Dedifferentiated amniotic fluid mesenchymal stem cell (primary cell): ENCODE data around the gene PRMT1.

Experiments
- DNase-seq: peaks from one replicate; pipeline ENCODE4 v3.0.0-alpha.2; 2016; ENCODE audit errors: extremely low spot score

PRMT1 gene

GRCh38 chr19:49688531-49689132 is 11.6 kb downstream of the PRMT1 start:
- no peak for DNase-seq

DNA sequence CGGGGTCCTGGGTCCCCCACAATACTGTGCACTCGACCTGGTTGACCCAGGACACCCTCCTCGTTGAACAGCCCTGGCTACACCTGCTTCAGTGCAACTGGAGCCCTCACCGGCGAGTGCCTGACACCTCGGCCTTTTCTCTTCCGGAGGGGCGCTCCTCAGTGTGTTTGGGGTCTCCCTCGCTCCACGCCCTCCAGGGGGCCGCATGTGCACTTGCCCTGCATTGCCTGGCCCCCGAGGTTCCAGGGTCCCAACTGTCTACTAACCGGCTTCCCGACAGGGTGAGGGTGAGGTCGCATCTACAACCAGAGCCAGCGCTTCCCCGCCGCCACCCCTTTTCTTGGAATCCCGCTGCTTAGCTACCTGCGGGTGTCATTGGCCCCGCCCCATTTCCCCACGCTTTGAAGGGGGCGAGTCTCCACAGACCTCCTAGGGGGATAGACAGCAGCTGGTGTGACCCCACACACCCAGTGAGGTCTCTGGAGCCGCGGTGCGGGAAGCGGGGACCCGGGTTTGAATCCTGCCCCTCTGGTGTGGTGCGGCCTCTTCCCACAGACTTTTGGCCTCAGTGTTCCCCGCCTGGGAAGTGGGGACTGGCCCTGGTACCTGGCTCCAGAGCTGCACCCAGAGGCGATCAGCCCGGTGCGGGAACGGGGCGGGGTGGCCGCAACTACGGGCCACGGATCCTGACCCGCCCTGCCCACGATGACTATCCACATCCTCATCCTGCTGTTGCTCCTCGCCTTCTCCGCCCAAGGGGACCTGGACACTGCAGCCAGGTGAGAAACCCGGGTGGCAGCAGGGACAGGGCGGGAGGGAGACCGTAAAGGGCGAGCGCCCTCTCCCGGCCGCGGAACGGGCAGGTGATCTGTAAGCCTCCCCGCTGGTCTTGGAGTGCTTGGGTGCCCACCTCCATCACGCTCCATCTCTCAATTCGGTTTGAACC is 12.3 kb downstream of the PRMT1 start, which contains the start of gene ADM5:
Gene ADM5, plus strand, starts transcription at position 462 of the 946 bp plus-strand sequence. Its CDS starts 244 bp downstream, at position 706.
- DNase-seq = no peak

GRCh38 chr19:49690079-49690655 is 13.1 kb downstream of the PRMT1 start:
- DNase-seq = no peak

DNA sequence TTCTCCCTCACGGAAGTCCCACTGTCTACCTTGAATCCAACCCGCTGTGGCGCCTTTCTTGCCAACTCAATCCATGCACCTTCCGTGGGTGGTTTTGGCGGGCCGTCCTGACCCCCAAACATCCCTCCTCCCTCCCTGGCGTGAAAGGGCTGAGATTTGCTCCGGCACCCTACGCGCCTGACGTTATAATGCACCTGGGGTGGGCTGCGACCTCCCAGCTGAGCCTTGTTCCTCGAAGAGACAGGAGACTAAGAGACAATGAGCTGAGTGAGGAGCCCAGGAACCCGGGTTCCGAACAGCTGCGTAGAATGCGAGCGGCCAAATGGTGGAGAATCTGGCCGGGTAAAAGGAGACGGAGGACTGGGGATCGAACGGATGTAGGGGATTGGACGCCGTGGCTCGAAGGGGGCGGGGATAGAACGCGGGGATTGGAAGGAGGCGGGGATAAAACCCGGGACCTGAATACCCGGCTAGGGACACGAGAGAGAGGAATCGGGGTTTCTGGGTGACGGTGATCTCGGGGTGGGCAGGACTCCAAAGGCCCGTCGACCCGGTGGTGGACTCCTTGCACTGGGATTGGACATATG is 13.7 kb downstream of the PRMT1 start, which contains the start of gene CPT1C:
Gene CPT1C, plus strand, starts transcription at position 461 of the 587 bp plus-strand sequence. CDS start 1,137 bp downstream, outside the sequence.
- DNase-seq = peak; percentile 57

- DNase-seq = peak; percentile 58
Observed at GRCh38 chr19:49691243-49692146, 14.4 kb downstream of the PRMT1 start.

DNA sequence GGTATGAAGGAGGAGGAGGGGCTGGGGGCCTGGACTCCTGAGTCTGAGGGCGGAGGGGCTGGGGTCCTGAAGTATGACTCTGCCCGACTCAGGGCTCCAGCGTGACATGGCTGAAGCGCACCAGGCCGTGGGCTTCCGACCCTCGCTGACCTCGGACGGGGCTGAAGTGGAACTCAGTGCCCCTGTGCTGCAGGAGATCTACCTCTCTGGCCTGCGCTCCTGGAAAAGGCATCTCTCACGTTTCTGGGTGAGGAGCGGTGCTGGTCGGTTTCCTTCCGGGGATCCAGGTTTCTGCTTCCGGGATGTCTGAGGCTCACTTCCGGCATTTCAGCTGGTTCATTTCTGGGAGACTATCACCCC is 15.1 kb downstream of the PRMT1 start:
- no peak for DNase-seq

- no peak for DNase-seq
Observed at GRCh38 chr19:49696115-49696514, 19.0 kb downstream of the PRMT1 start.

DNA sequence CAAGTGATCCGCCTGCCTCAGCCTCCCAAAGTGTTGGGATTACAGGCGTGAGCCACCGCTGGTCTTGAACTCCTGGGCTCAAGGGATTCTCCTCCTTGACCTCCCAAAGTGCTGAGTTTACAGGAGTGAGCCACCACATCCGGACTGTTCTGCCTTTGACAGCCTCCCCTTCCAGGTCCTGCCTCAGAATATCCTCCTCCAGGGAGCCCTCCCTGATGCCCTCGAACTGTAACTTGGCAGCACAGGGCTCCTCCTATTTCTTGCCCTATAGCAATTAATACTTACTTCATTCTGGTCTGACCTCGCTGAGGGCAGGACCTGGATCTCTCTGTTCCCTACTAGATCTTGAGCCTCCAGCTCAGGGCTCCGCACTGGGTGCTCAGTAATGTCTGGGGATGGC is 19.8 kb downstream of the PRMT1 start:
- no peak for DNase-seq

DNA sequence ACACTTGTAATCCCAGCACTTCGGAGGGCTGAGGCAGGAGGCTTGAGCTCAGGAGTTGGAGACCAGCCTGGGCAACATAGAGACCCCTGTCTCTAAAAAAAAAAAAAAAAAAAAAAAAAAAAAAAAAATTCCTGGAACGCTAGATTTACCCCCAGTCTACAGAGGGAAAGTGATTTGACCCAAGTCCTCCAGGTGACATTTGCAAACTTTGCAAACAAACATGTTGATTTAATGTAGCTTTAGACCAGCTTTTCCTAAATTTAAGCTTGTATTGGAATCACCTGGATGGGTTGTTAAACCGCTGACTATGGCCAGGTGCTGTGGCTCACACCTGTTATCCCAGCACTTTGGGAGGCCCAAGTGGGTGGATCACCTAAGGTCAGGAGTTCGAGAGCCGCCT is 22.3 kb downstream of the PRMT1 start:
- no peak for DNase-seq

DNA sequence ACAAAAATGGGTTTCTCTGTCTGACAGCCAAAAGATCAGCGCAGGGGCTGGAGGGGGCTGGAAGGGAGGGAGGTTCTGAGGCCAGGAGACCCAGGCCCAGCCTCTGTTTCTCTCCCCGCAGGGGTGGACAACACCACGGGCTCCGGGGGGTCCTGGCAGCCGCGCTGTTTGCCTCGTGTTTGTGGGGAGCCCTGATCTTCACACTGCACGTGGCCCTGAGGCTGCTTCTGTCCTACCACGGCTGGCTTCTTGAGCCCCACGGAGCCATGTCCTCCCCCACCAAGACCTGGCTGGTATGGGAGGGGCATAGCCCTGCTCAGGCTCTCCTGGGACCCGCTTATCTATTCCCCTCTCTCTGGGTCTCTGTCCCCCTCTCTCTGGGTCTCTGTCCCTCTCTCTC is 23.5 kb downstream of the PRMT1 start:
- no peak for DNase-seq

- no peak for DNase-seq
Observed at GRCh38 chr19:49701271-49701786, 24.3 kb downstream of the PRMT1 start.

DNA sequence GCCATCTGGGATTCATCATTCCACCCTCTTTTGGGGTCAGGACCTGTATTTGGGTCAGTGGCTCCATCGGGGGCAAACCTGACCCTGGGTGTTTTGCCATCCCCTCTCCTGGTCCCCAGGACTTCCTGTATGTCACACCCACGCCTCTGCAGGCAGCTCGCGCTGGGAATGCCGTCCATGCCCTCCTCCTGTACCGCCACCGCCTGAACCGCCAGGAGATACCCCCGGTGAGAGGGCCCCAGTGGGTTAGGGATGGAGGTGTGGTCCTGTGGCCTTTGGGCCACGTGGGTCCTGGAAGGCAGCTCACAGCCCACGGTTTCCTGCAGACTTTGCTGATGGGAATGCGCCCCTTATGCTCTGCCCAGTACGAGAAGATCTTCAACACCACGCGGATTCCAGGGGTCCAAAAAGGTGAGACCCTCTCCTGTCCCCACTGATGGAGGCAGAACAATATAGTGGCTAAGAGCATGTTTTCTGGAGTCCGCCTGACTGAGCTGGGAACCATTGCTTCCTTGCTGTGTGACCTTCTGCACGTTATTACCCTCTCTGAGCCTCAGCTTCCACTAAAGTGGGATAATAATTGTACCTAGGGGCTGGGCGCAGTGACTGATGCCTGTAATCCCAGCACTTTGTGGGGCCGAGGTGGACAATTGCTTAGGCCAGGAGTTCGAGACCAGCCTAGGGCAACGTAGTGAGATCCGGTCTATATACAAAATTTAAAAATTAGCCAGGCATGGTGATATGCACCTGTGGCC is 28.0 kb downstream of the PRMT1 start:
- DNase-seq = no peak

DNA sequence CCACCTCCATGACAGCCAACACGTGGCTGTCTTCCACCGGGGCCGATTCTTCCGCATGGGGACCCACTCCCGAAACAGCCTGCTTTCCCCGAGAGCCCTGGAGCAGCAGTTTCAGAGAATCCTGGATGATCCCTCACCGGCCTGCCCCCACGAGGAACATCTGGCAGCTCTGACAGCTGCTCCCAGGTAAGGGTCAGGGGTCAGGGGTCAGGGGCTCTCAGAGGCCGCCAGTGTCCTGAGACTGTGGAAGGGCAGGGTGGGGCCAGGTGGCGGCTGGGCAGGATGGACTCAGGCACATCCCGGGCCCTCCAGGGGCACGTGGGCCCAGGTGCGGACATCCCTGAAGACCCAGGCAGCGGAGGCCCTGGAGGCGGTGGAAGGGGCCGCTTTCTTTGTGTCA is 28.8 kb downstream of the PRMT1 start:
- DNase-seq = no peak

GRCh38 chr19:49710372-49710951 is 33.4 kb downstream of the PRMT1 start:
- DNase-seq = no peak

- no peak for DNase-seq
Observed at GRCh38 chr19:49712397-49712859, 35.4 kb downstream of the PRMT1 start.

- no peak for DNase-seq
Observed at GRCh38 chr19:49713236-49713845, 36.3 kb downstream of the PRMT1 start.

DNA sequence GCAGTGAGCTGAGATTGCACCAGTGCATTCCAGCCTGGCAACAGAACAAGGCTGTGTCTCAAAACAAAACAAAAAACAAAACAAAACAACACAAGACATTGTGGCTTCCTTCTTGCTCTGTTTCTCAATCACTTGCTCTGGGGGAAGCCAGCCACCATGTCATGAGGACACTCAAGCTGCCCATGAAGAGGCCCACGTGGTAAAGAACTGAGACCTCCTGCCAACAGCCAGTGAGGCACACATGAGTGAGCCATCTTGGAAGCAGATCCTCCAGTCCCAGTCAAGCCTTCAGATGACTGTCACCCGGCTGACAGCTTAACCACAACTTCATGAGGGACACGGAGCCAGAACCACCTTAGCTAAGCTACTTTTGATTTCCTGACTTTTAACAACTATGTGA is 39.1 kb downstream of the PRMT1 start:
- no peak for DNase-seq

- no peak for DNase-seq
Observed at GRCh38 chr19:49718511-49718910, 41.4 kb downstream of the PRMT1 start.

DNA sequence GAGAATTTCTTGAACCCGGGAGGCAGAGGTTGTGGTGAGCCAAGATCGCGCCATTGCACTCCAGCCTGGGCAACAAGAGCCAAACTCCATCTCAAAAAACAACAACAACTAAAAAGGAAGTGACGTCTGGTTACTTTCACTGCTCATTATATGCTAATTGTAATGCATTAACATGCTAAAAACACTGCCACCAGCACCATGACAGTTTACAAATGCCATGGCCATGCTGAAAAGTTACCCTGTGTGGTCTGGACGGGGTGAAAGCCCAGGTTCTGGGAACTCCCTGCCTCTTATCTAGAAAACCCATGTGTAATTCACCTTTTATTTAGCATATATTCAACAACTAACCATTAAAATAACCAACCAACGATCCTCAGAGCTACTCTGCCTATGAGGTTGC is 41.9 kb downstream of the PRMT1 start:
- DNase-seq = no peak
